ENCODE measurements around the gene LIMS2.

Gene LIMS2

GRCh38 chr2:127705391-127706065 is 30.2 kb upstream of the LIMS2 start:
- Histone ChIP-seq H3K36me3 (ENCODE audit: insufficient read depth, insufficient read length, low read length) (peaks cover 76% of the 10 kb centered on the region), H3K4me1 (ENCODE audit: insufficient read depth, insufficient read length) (peaks cover 6% of the 10 kb centered on the region), H3K9ac (ENCODE audit: insufficient read length, low read depth) (no peak overlapping the region), H3K4me3 (ENCODE audit: insufficient read length, low read depth) (no peak overlapping the region), H3K9me3 (ENCODE audit: insufficient read depth, low read length) (no peaks in the 10 kb centered on the region), H3K27me3 (ENCODE audit: insufficient read depth, insufficient read length) (no peaks in the 10 kb centered on the region)
- no peak for TF ChIP-seq SUZ12 (IDR thresholded peaks at IDR 0.05; ENCODE audit: extremely low read depth, insufficient read depth, insufficient read length)
- TF ChIP-seq YY1 (IDR thresholded peaks at IDR 0.05; ENCODE audit: insufficient read depth, insufficient read length) = no peak
- no peak for TF ChIP-seq ZNF274 (IDR thresholded peaks at IDR 0.05; ENCODE audit: low read depth, low read length)
- no peak for DNase-seq (ENCODE audit: low read depth, low spot score)

- Histone ChIP-seq H3K9ac (ENCODE audit: insufficient read length, low read depth) (no peak overlapping the region), H3K36me3 (ENCODE audit: insufficient read depth, insufficient read length, low read length) (peaks cover 69% of the 10 kb centered on the region), H3K4me3 (ENCODE audit: insufficient read length, low read depth) (no peak overlapping the region), H3K4me1 (ENCODE audit: insufficient read depth, insufficient read length) (peaks cover 6% of the 10 kb centered on the region), H3K9me3 (ENCODE audit: insufficient read depth, low read length) (no peaks in the 10 kb centered on the region), H3K27me3 (ENCODE audit: insufficient read depth, insufficient read length) (no peaks in the 10 kb centered on the region)
- DNase-seq (ENCODE audit: low read depth, low spot score) = no peak
- no peak for TF ChIP-seq YY1 (IDR thresholded peaks at IDR 0.05; ENCODE audit: insufficient read depth, insufficient read length)
- no peak for TF ChIP-seq SUZ12 (IDR thresholded peaks at IDR 0.05; ENCODE audit: extremely low read depth, insufficient read depth, insufficient read length)
- no peak for TF ChIP-seq ZNF274 (IDR thresholded peaks at IDR 0.05; ENCODE audit: low read depth, low read length)
These were observed 29.5 kb upstream of the LIMS2 start for GRCh38 chr2:127704641-127705390.

GRCh38 chr2:127703282-127703681 is 28.0 kb upstream of the LIMS2 start:
- no peak overlapping the region for H3K9ac ChIP-seq (ENCODE audit: insufficient read length, low read depth)
- no peak for DNase-seq (ENCODE audit: low read depth, low spot score)
- H3K4me3 ChIP-seq (ENCODE audit: insufficient read length, low read depth) = no peak overlapping the region
- H3K4me1 ChIP-seq (ENCODE audit: insufficient read depth, insufficient read length) = peaks cover 5% of the 10 kb centered on the region
- H3K36me3 ChIP-seq (ENCODE audit: insufficient read depth, insufficient read length, low read length) = peaks cover 53% of the 10 kb centered on the region
- no peak for TF ChIP-seq ZNF274 (IDR thresholded peaks at IDR 0.05; ENCODE audit: low read depth, low read length)
- TF ChIP-seq SUZ12 (IDR thresholded peaks at IDR 0.05; ENCODE audit: extremely low read depth, insufficient read depth, insufficient read length) = no peak
- TF ChIP-seq YY1 (IDR thresholded peaks at IDR 0.05; ENCODE audit: insufficient read depth, insufficient read length) = no peak
- peaks cover 6% of the 10 kb centered on the region for H3K27me3 ChIP-seq (ENCODE audit: insufficient read depth, insufficient read length)
- no peaks in the 10 kb centered on the region for H3K9me3 ChIP-seq (ENCODE audit: insufficient read depth, low read length)

- Histone ChIP-seq H3K36me3 (ENCODE audit: insufficient read depth, insufficient read length, low read length) (peaks cover 46% of the 10 kb centered on the region), H3K9ac (ENCODE audit: insufficient read length, low read depth) (peak overlapping the region; percentile 94), H3K4me1 (ENCODE audit: insufficient read depth, insufficient read length) (peaks cover 4% of the 10 kb centered on the region), H3K27me3 (ENCODE audit: insufficient read depth, insufficient read length) (peaks cover 7% of the 10 kb centered on the region), H3K4me3 (ENCODE audit: insufficient read length, low read depth) (peak overlapping the region; percentile 82), H3K9me3 (ENCODE audit: insufficient read depth, low read length) (no peaks in the 10 kb centered on the region)
- TF ChIP-seq SUZ12 (IDR thresholded peaks at IDR 0.05; ENCODE audit: extremely low read depth, insufficient read depth, insufficient read length) (no peak), ZNF274 (IDR thresholded peaks at IDR 0.05; ENCODE audit: low read depth, low read length) (no peak), YY1 (IDR thresholded peaks at IDR 0.05; ENCODE audit: insufficient read depth, insufficient read length) (no peak)
- no peak for DNase-seq (ENCODE audit: low read depth, low spot score)
These were observed 27.2 kb upstream of the LIMS2 start for GRCh38 chr2:127702395-127703009.

GRCh38 chr2:127701651-127702394 is 26.5 kb upstream of the LIMS2 start:
- peak; percentile 63 for DNase-seq (ENCODE audit: low read depth, low spot score)
- Histone ChIP-seq H3K9me3 (ENCODE audit: insufficient read depth, low read length) (no peaks in the 10 kb centered on the region), H3K27me3 (ENCODE audit: insufficient read depth, insufficient read length) (peaks cover 7% of the 10 kb centered on the region), H3K4me3 (ENCODE audit: insufficient read length, low read depth) (peak overlapping the region; percentile 82), H3K36me3 (ENCODE audit: insufficient read depth, insufficient read length, low read length) (peaks cover 41% of the 10 kb centered on the region), H3K9ac (ENCODE audit: insufficient read length, low read depth) (peak overlapping the region; percentile 94), H3K4me1 (ENCODE audit: insufficient read depth, insufficient read length) (peaks cover 4% of the 10 kb centered on the region)
- no peak for TF ChIP-seq SUZ12 (IDR thresholded peaks at IDR 0.05; ENCODE audit: extremely low read depth, insufficient read depth, insufficient read length)
- no peak for TF ChIP-seq ZNF274 (IDR thresholded peaks at IDR 0.05; ENCODE audit: low read depth, low read length)
- no peak for TF ChIP-seq YY1 (IDR thresholded peaks at IDR 0.05; ENCODE audit: insufficient read depth, insufficient read length)

GRCh38 chr2:127701193-127701650 is 25.9 kb upstream of the LIMS2 start, which contains the start of gene SFT2D3:
Gene SFT2D3 (plus strand): TSS chr2:127701497. CDS start chr2:127701529, 32 bp downstream.
- Histone ChIP-seq H3K27me3 (ENCODE audit: insufficient read depth, insufficient read length) (peaks cover 7% of the 10 kb centered on the region), H3K4me3 (ENCODE audit: insufficient read length, low read depth) (peak within 1 kb of the TSS; percentile 82), H3K36me3 (ENCODE audit: insufficient read depth, insufficient read length, low read length) (peaks cover 35% of the 10 kb centered on the region), H3K9ac (ENCODE audit: insufficient read length, low read depth) (peak within 1 kb of the TSS; percentile 94), H3K9me3 (ENCODE audit: insufficient read depth, low read length) (no peaks in the 10 kb centered on the region), H3K4me1 (ENCODE audit: insufficient read depth, insufficient read length) (peaks cover 4% of the 10 kb centered on the region)
- DNase-seq (ENCODE audit: low read depth, low spot score) = peak; percentile 92
- TF ChIP-seq YY1 (IDR thresholded peaks at IDR 0.05; ENCODE audit: insufficient read depth, insufficient read length) = peak; percentile 89
- TF ChIP-seq SUZ12 (IDR thresholded peaks at IDR 0.05; ENCODE audit: extremely low read depth, insufficient read depth, insufficient read length) = no peak

Measured in NT2/D1 (cell line).